ENCODE results near the gene PRKN.

The PRKN gene

GRCh38 chr6:161396539-161396938 is 1331.0 kb downstream of the PRKN start:
- FAIRE-seq (no peak), DNase-seq (ENCODE audit: insufficient read length, low spot score) (no peak)

GRCh38 chr6:161395716-161396231 is 1331.8 kb downstream of the PRKN start:
- FAIRE-seq = no peak

GRCh38 chr6:161394437-161394836 is 1333.1 kb downstream of the PRKN start:
- FAIRE-seq (no peak), DNase-seq (ENCODE audit: insufficient read length, low spot score) (no peak)

More at GRCh38 chr6:161395716-161396231, 1331.8 kb downstream of the PRKN start:
- DNase-seq (ENCODE audit: insufficient read length, low spot score) = no peak

- DNase-seq (ENCODE audit: insufficient read length, low spot score) (peak; percentile 69), FAIRE-seq (no peak)
These were observed 1333.7 kb downstream of the PRKN start for GRCh38 chr6:161393839-161394364.

GRCh38 chr6:161393292-161393691 is 1334.3 kb downstream of the PRKN start:
- FAIRE-seq = no peak
- no peak for DNase-seq (ENCODE audit: insufficient read length, low spot score)

GRCh38 chr6:161389756-161390155 is 1337.8 kb downstream of the PRKN start:
- DNase-seq (ENCODE audit: insufficient read length, low spot score) (no peak), FAIRE-seq (no peak)

GRCh38 chr6:161383951-161384350 is 1343.6 kb downstream of the PRKN start:
- no peak for DNase-seq (ENCODE audit: insufficient read length, low spot score)
- no peak for FAIRE-seq

GRCh38 chr6:161379834-161380582 is 1347.6 kb downstream of the PRKN start:
- FAIRE-seq = no peak
- DNase-seq (ENCODE audit: insufficient read length, low spot score) = no peak

- no peak for DNase-seq (ENCODE audit: insufficient read length, low spot score)
These were observed 1349.5 kb downstream of the PRKN start for GRCh38 chr6:161378115-161378514.

GRCh38 chr6:161377116-161377515 is 1350.5 kb downstream of the PRKN start:
- DNase-seq (ENCODE audit: insufficient read length, low spot score) (no peak), FAIRE-seq (no peak)

More at GRCh38 chr6:161378115-161378514, 1349.5 kb downstream of the PRKN start:
- FAIRE-seq = no peak

GRCh38 chr6:161376367-161376766 is 1351.2 kb downstream of the PRKN start:
- FAIRE-seq (no peak), DNase-seq (ENCODE audit: insufficient read length, low spot score) (no peak)

GRCh38 chr6:161374971-161375873 is 1352.3 kb downstream of the PRKN start:
- DNase-seq (ENCODE audit: insufficient read length, low spot score) (no peak), FAIRE-seq (no peak)

- FAIRE-seq (no peak), DNase-seq (ENCODE audit: insufficient read length, low spot score) (peak; percentile 53)
These were observed 1353.6 kb downstream of the PRKN start for GRCh38 chr6:161373905-161374451.

GRCh38 chr6:161372422-161372793 is 1355.2 kb downstream of the PRKN start:
- FAIRE-seq = no peak
- DNase-seq (ENCODE audit: insufficient read length, low spot score) = no peak

GRCh38 chr6:161370880-161371279 is 1356.7 kb downstream of the PRKN start:
- DNase-seq (ENCODE audit: insufficient read length, low spot score) = peak; percentile 60

GRCh38 chr6:161369339-161369738 is 1358.2 kb downstream of the PRKN start:
- FAIRE-seq (no peak), DNase-seq (ENCODE audit: insufficient read length, low spot score) (peak; percentile 26)

More at GRCh38 chr6:161370880-161371279, 1356.7 kb downstream of the PRKN start:
- peak; percentile 87 for FAIRE-seq

- no peak for FAIRE-seq
- no peak for DNase-seq (ENCODE audit: insufficient read length, low spot score)
These were observed 1359.1 kb downstream of the PRKN start for GRCh38 chr6:161368514-161368913.

- FAIRE-seq (no peak), DNase-seq (ENCODE audit: insufficient read length, low spot score) (no peak)
These were observed 1360.1 kb downstream of the PRKN start for GRCh38 chr6:161367472-161367871.

- FAIRE-seq = no peak
- DNase-seq (ENCODE audit: insufficient read length, low spot score) = no peak
These were observed 1361.2 kb downstream of the PRKN start for GRCh38 chr6:161366301-161366923.

- FAIRE-seq = no peak
- no peak for DNase-seq (ENCODE audit: insufficient read length, low spot score)
These were observed 1361.9 kb downstream of the PRKN start for GRCh38 chr6:161365633-161366032.
